ENCODE results near the gene METTL21C.

Gene METTL21C

GRCh38 chr13:102687520-102687919 is 7.3 kb downstream of the METTL21C start:
- H3K36me3 ChIP-seq = no peaks in the 10 kb centered on the region
- no peak overlapping the region for H3K4me3 ChIP-seq (ENCODE audit: low read depth, low read length)
- H3K9me3 ChIP-seq = no peaks in the 10 kb centered on the region
- TF ChIP-seq CTCF (IDR thresholded peaks at IDR 0.05; ENCODE audit: low read depth, low read length) = no peak
- 0 out of 2 replicates have a peak, but pooled peaks cover 4% of the 10 kb centered on the region for H3K4me1 ChIP-seq
- H3K27me3 ChIP-seq = no peaks in the 10 kb centered on the region
- no peak for DNase-seq

GRCh38 chr13:102686024-102686423 is 8.8 kb downstream of the METTL21C start:
- Histone ChIP-seq H3K4me1 (0 out of 2 replicates have a peak, but pooled peaks cover 4% of the 10 kb centered on the region), H3K36me3 (no peaks in the 10 kb centered on the region), H3K9me3 (no peaks in the 10 kb centered on the region), H3K27me3 (no peaks in the 10 kb centered on the region), H3K4me3 (ENCODE audit: low read depth, low read length) (no peak overlapping the region)
- no peak for TF ChIP-seq CTCF (IDR thresholded peaks at IDR 0.05; ENCODE audit: low read depth, low read length)
- no peak for DNase-seq

- Histone ChIP-seq H3K27me3 (no peaks in the 10 kb centered on the region), H3K4me1 (no peaks in the 10 kb centered on the region), H3K9me3 (no peaks in the 10 kb centered on the region), H3K4me3 (ENCODE audit: low read depth, low read length) (no peak overlapping the region), H3K36me3 (peaks cover 15% of the 10 kb centered on the region)
- DNase-seq = no peak
- no peak for TF ChIP-seq CTCF (IDR thresholded peaks at IDR 0.05; ENCODE audit: low read depth, low read length)
Measured at GRCh38 chr13:102683637-102684036, 11.2 kb downstream of the METTL21C start.

- Histone ChIP-seq H3K27me3 (no peaks in the 10 kb centered on the region), H3K36me3 (peaks cover 18% of the 10 kb centered on the region), H3K4me3 (ENCODE audit: low read depth, low read length) (no peak overlapping the region), H3K4me1 (no peaks in the 10 kb centered on the region), H3K9me3 (no peaks in the 10 kb centered on the region)
- DNase-seq = no peak
- no peak for TF ChIP-seq CTCF (IDR thresholded peaks at IDR 0.05; ENCODE audit: low read depth, low read length)
Measured at GRCh38 chr13:102682727-102683126, 12.1 kb downstream of the METTL21C start.

GRCh38 chr13:102682211-102682610 is 12.6 kb downstream of the METTL21C start:
- Histone ChIP-seq H3K4me3 (ENCODE audit: low read depth, low read length) (no peak overlapping the region), H3K36me3 (peaks cover 23% of the 10 kb centered on the region), H3K4me1 (no peaks in the 10 kb centered on the region), H3K27me3 (no peaks in the 10 kb centered on the region), H3K9me3 (no peaks in the 10 kb centered on the region)
- DNase-seq = no peak
- TF ChIP-seq CTCF (IDR thresholded peaks at IDR 0.05; ENCODE audit: low read depth, low read length) = no peak

- Histone ChIP-seq H3K4me1 (no peaks in the 10 kb centered on the region), H3K36me3 (peaks cover 34% of the 10 kb centered on the region)
Measured at GRCh38 chr13:102680842-102681740, 13.8 kb downstream of the METTL21C start.

More at GRCh38 chr13:102680842-102681740, 13.8 kb downstream of the METTL21C start:
- no peak overlapping the region for H3K4me3 ChIP-seq (ENCODE audit: low read depth, low read length)
- H3K9me3 ChIP-seq = no peaks in the 10 kb centered on the region
- H3K27me3 ChIP-seq = no peaks in the 10 kb centered on the region
- TF ChIP-seq CTCF (IDR thresholded peaks at IDR 0.05; ENCODE audit: low read depth, low read length) = no peak
- DNase-seq = no peak
